Measurements from ENCODE around the gene C19orf53. TPM values are rescaled to one million over a fixed set of nuclear protein-coding genes. Genes with fewer than 3 reads are reported as not detected.

C19orf53 gene
- total and polyA plus RNA-seq, 10 of the 15 experiments (the other 5 are each of a cell fraction or from before 2014, with no cell fraction given), result 109 to 449 (median 218) TPM

DNA sequence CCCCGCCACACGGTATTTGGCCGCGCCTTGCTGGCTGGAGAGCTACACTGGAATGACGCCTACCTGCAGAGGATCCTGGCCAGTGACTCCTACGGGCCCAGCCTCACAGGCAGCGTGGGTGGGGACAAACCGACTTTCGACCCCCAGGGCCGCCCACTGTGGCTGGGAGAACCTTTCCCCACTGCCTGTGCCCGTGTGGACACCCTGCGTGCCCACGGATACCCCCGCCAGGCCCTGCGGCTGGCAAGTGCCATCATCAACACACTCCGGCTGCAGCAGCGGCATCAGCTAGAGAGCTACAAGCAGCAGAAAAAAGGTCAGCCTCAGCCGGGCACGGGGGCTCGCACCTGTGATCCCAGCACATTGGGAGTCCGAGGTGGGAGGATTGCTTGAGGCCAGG lies 40.3 kb downstream of the C19orf53 start:
- no peak for ATAC-seq
- WGBS (ENCODE audit: insufficient coverage, insufficient replicate concordance, low lambda C conversion rate, missing lambda C conversion rate), result 84% methylated on average over 21 of the region's 21 CpGs
- ChIA-PET RAD21 (ENCODE audit: unreplicated experiment) (no interaction called here), SMC1A (ENCODE audit: uncharacterized antibody, unreplicated experiment) (interaction anchor here (1.3 kb wide), 1 partner anchor 19 kb away, joined by 3 read pairs; the partner anchor contains the start of gene ZSWIM4), POLR2A (no interaction called here), CTCF (interaction anchor here (0.7 kb wide), 1 partner anchor 144 kb away, joined by 3 read pairs; no protein-coding TSS in a partner anchor)
- intact Hi-C loops (cut with micrococcal nuclease; ENCODE audit: unreplicated experiment), result no loop called here
- no peak for FAIRE-seq
- in situ Hi-C loops (cut with MboI), result no loop called here
- Histone ChIP-seq H3K9me3 (replicated peaks; ENCODE audit: control insufficient read depth, insufficient read depth, low read length) (no peaks in the 10 kb centered on the region), H3K36me3 (ENCODE audit: control insufficient read depth in 2 of 2, insufficient read depth in 2 of 2, low read length in 1 of 2) (0 out of 4 replicates have a peak, but pooled peaks cover 0 to 3% of the 10 kb centered on the region in 2 experiments), H3K4me1 (ENCODE audit: control insufficient read depth, insufficient read depth, low read length) (no peaks in the 10 kb centered on the region), H3K79me2 (ENCODE audit: control insufficient read depth, insufficient read depth, low read length) (no peaks in the 10 kb centered on the region), H3K27ac (ENCODE audit: control insufficient read depth, insufficient read depth) (no peak overlapping the region), H3K27me3 (replicated peaks in 1 of 2; ENCODE audit: control insufficient read depth in 2 of 2, insufficient read depth in 2 of 2, low read length in 1 of 2) (no peaks in the 10 kb centered on the region), H2AFZ (ENCODE audit: control insufficient read depth, low read depth, low read length) (no peak overlapping the region), H3K4me2 (ENCODE audit: control insufficient read depth, insufficient read depth) (no peak overlapping the region), H3K4me3 (no peak overlapping the region), H3K9ac (ENCODE audit: control insufficient read depth, insufficient read depth, low read length) (no peak overlapping the region), H4K20me1 (ENCODE audit: control insufficient read depth, insufficient read depth) (no peaks in the 10 kb centered on the region)
- no peak for DNase-seq (ENCODE audit: low read depth, low spot score)
- BruUV-seq (replicated peaks), result no TSS peak
- TF ChIP-seq BRCA1 (IDR thresholded peaks at IDR 0.05; ENCODE audit: low read depth, low read length), result no peak
- TF ChIP-seq ETV6 (conservative IDR thresholded peaks at IDR 0.05 in 1 of 2, IDR thresholded peaks at IDR 0.05 in 1 of 2; ENCODE audit: borderline replicate concordance in 1 of 2, low read depth in 1 of 2), result no peak
- no peak for TF ChIP-seq IKZF2 (IDR thresholded peaks at IDR 0.05)
- TF ChIP-seq BMI1 (IDR thresholded peaks at IDR 0.05; ENCODE audit: borderline replicate concordance), result no peak
- TF ChIP-seq, protein P1, sequence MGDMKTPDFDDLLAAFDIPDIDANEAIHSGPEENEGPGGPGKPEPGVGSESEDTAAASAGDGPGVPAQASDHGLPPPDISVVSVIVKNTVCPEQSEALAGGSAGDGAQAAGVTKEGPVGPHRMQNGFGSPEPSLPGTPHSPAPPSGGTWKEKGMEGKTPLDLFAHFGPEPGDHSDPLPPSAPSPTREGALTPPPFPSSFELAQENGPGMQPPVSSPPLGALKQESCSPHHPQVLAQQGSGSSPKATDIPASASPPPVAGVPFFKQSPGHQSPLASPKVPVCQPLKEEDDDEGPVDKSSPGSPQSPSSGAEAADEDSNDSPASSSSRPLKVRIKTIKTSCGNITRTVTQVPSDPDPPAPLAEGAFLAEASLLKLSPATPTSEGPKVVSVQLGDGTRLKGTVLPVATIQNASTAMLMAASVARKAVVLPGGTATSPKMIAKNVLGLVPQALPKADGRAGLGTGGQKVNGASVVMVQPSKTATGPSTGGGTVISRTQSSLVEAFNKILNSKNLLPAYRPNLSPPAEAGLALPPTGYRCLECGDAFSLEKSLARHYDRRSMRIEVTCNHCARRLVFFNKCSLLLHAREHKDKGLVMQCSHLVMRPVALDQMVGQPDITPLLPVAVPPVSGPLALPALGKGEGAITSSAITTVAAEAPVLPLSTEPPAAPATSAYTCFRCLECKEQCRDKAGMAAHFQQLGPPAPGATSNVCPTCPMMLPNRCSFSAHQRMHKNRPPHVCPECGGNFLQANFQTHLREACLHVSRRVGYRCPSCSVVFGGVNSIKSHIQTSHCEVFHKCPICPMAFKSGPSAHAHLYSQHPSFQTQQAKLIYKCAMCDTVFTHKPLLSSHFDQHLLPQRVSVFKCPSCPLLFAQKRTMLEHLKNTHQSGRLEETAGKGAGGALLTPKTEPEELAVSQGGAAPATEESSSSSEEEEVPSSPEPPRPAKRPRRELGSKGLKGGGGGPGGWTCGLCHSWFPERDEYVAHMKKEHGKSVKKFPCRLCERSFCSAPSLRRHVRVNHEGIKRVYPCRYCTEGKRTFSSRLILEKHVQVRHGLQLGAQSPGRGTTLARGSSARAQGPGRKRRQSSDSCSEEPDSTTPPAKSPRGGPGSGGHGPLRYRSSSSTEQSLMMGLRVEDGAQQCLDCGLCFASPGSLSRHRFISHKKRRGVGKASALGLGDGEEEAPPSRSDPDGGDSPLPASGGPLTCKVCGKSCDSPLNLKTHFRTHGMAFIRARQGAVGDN (IDR thresholded peaks at IDR 0.05), result no peak
- TF ChIP-seq, protein P2, sequence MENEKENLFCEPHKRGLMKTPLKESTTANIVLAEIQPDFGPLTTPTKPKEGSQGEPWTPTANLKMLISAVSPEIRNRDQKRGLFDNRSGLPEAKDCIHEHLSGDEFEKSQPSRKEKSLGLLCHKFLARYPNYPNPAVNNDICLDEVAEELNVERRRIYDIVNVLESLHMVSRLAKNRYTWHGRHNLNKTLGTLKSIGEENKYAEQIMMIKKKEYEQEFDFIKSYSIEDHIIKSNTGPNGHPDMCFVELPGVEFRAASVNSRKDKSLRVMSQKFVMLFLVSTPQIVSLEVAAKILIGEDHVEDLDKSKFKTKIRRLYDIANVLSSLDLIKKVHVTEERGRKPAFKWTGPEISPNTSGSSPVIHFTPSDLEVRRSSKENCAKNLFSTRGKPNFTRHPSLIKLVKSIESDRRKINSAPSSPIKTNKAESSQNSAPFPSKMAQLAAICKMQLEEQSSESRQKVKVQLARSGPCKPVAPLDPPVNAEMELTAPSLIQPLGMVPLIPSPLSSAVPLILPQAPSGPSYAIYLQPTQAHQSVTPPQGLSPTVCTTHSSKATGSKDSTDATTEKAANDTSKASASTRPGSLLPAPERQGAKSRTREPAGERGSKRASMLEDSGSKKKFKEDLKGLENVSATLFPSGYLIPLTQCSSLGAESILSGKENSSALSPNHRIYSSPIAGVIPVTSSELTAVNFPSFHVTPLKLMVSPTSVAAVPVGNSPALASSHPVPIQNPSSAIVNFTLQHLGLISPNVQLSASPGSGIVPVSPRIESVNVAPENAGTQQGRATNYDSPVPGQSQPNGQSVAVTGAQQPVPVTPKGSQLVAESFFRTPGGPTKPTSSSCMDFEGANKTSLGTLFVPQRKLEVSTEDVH (IDR thresholded peaks at IDR 0.05; ENCODE audit: low read depth, partially characterized antibody), result no peak
- TF ChIP-seq NR2C2 (IDR thresholded peaks at IDR 0.05; ENCODE audit: borderline replicate concordance, control insufficient read depth, insufficient read length, low read depth), result no peak
- no peak for TF ChIP-seq SREBF1 (IDR thresholded peaks at IDR 0.05; ENCODE audit: low read length)
- no peak for TF ChIP-seq RUNX3 (IDR thresholded peaks at IDR 0.05; ENCODE audit: low read length)
- TF ChIP-seq SUPT20H (IDR thresholded peaks at IDR 0.05; ENCODE audit: borderline replicate concordance, control insufficient read depth, low read depth, low read length), result no peak
- TF ChIP-seq ZNF207 (IDR thresholded peaks at IDR 0.05; ENCODE audit: borderline replicate concordance), result no peak
- TF ChIP-seq, protein P3, sequence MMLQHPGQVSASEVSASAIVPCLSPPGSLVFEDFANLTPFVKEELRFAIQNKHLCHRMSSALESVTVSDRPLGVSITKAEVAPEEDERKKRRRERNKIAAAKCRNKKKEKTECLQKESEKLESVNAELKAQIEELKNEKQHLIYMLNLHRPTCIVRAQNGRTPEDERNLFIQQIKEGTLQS (IDR thresholded peaks at IDR 0.05; ENCODE audit: borderline replicate concordance, extremely low read depth, low read depth, low read length), result no peak
- no peak for TF ChIP-seq KLF5 (IDR thresholded peaks at IDR 0.05; ENCODE audit: partially characterized antibody)

All from GM12878 (cell line).